ENCODE results near the gene LYVE1.

The LYVE1 gene

GRCh38 chr11:10579700-10580099 is 11.2 kb upstream of the LYVE1 start:
- Histone ChIP-seq H3K4me2 (peak overlapping the region; percentile 80), H3K4me3 (no peak overlapping the region), H3K4me1 (peaks cover 45% of the 10 kb centered on the region), H3K9me3 (no peaks in the 10 kb centered on the region), H4K20me1 (no peaks in the 10 kb centered on the region), H3K9ac (no peak overlapping the region), H3K36me3 (no peaks in the 10 kb centered on the region), H3K27me3 (no peaks in the 10 kb centered on the region), H3K27ac (no peak overlapping the region)
- TF ChIP-seq Cebpa-rat (IDR thresholded peaks at IDR 0.05), result no peak

DNA sequence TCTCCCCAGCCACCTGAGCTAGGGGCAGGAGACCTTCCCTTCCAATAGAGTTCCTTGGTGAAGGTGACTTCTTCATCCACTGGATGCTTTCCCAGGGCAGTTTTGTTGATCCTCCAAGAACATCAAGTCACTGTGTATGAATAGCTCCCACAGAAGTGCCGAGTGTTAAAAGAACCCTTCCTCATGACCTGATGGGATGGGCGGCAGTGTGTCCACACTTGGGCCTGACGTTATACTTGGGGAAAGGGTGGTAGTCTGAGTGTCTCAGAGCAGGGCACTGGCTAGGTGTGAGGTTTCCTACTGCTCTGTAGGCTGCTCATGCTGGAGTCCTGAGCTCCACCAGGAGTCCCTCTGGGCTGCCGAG is 7.6 kb upstream of the LYVE1 start:
- Histone ChIP-seq H3K36me3 (no peaks in the 10 kb centered on the region), H3K4me3 (no peak overlapping the region), H3K9ac (no peak overlapping the region), H3K9me3 (no peaks in the 10 kb centered on the region), H4K20me1 (no peaks in the 10 kb centered on the region), H3K27ac (no peak overlapping the region), H3K27me3 (no peaks in the 10 kb centered on the region), H3K4me1 (peaks cover 16% of the 10 kb centered on the region), H3K4me2 (no peak overlapping the region)
- no peak for TF ChIP-seq Cebpa-rat (IDR thresholded peaks at IDR 0.05)

- H3K36me3 ChIP-seq, result no peaks in the 10 kb centered on the region
- H3K9me3 ChIP-seq, result no peaks in the 10 kb centered on the region
- no peak overlapping the region for H3K4me3 ChIP-seq
- H3K27me3 ChIP-seq, result no peaks in the 10 kb centered on the region
- peaks cover 10% of the 10 kb centered on the region for H3K4me1 ChIP-seq
- no peak for TF ChIP-seq Cebpa-rat (IDR thresholded peaks at IDR 0.05)
- H3K27ac ChIP-seq, result no peak overlapping the region
- H3K4me2 ChIP-seq, result no peak overlapping the region
- H4K20me1 ChIP-seq, result no peaks in the 10 kb centered on the region
- no peak overlapping the region for H3K9ac ChIP-seq
Measured at GRCh38 chr11:10575346-10576034, 7.0 kb upstream of the LYVE1 start.

- H3K36me3 ChIP-seq, result no peaks in the 10 kb centered on the region
- no peaks in the 10 kb centered on the region for H3K9me3 ChIP-seq
- no peaks in the 10 kb centered on the region for H3K27me3 ChIP-seq
- no peaks in the 10 kb centered on the region for H4K20me1 ChIP-seq
- H3K4me1 ChIP-seq, result no peaks in the 10 kb centered on the region
- no peak overlapping the region for H3K4me3 ChIP-seq
- no peak overlapping the region for H3K9ac ChIP-seq
- H3K4me2 ChIP-seq, result no peak overlapping the region
- H3K27ac ChIP-seq, result no peak overlapping the region
- TF ChIP-seq Cebpa-rat (IDR thresholded peaks at IDR 0.05), result no peak
Measured at GRCh38 chr11:10573556-10573955, 5.1 kb upstream of the LYVE1 start.

DNA sequence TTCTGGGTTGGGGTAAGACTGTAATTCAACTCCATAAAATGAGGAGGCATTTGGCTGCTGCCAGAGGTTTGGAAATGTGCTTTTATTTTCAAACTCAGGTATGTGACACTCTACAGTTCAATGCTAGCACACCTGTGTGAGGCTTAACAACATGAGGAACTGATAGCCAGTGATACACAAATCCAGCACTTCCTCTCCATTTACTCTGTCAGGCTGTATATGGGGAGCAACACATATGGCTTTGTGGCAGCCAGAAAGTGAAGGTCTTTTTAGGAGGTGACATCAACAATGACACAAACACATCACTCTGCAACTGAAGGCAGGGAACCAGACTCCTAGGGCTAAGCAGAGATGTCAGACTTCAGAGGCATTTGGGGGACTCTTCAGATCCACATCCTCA is 4.6 kb upstream of the LYVE1 start:
- H3K4me3 ChIP-seq, result no peak overlapping the region
- no peaks in the 10 kb centered on the region for H3K9me3 ChIP-seq
- no peaks in the 10 kb centered on the region for H4K20me1 ChIP-seq
- no peak overlapping the region for H3K4me2 ChIP-seq
- no peaks in the 10 kb centered on the region for H3K36me3 ChIP-seq
- no peak overlapping the region for H3K27ac ChIP-seq
- TF ChIP-seq Cebpa-rat (IDR thresholded peaks at IDR 0.05), result no peak
- no peaks in the 10 kb centered on the region for H3K4me1 ChIP-seq
- no peaks in the 10 kb centered on the region for H3K27me3 ChIP-seq
- no peak overlapping the region for H3K9ac ChIP-seq

GRCh38 chr11:10572533-10572932 is 4.1 kb upstream of the LYVE1 start:
- H3K4me3 ChIP-seq, result no peak overlapping the region
- no peaks in the 10 kb centered on the region for H3K9me3 ChIP-seq
- no peaks in the 10 kb centered on the region for H4K20me1 ChIP-seq
- no peaks in the 10 kb centered on the region for H3K36me3 ChIP-seq
- H3K4me2 ChIP-seq, result no peak overlapping the region
- no peaks in the 10 kb centered on the region for H3K27me3 ChIP-seq
- H3K27ac ChIP-seq, result no peak overlapping the region
- H3K9ac ChIP-seq, result no peak overlapping the region
- H3K4me1 ChIP-seq, result no peaks in the 10 kb centered on the region
- TF ChIP-seq Cebpa-rat (IDR thresholded peaks at IDR 0.05), result no peak

DNA sequence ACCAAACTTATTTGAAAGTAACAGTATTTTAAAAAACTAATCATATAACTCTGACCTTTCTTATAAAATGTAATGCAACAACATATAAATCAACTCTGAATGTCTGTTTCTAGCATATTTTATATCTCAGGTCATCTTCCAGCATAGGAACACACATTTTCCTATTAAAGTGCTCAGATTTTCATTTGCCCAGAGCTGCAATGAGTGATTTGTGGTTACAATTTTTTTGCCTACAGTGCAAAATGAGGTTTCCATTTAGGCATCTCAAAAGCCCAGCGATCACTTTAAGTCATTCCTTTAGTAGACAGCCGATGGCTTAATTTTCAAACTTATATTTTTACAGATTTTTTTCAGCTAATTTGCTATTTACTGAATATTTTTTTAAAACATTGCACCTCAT is 1.0 kb downstream of the LYVE1 start:
- Histone ChIP-seq H3K9me3 (no peaks in the 10 kb centered on the region), H3K27me3 (no peaks in the 10 kb centered on the region), H3K4me2 (no peak overlapping the region), H3K9ac (no peak overlapping the region), H3K4me1 (no peaks in the 10 kb centered on the region), H3K27ac (no peak overlapping the region), H4K20me1 (no peaks in the 10 kb centered on the region), H3K4me3 (no peak overlapping the region), H3K36me3 (no peaks in the 10 kb centered on the region)
- no peak for TF ChIP-seq Cebpa-rat (IDR thresholded peaks at IDR 0.05)

DNA sequence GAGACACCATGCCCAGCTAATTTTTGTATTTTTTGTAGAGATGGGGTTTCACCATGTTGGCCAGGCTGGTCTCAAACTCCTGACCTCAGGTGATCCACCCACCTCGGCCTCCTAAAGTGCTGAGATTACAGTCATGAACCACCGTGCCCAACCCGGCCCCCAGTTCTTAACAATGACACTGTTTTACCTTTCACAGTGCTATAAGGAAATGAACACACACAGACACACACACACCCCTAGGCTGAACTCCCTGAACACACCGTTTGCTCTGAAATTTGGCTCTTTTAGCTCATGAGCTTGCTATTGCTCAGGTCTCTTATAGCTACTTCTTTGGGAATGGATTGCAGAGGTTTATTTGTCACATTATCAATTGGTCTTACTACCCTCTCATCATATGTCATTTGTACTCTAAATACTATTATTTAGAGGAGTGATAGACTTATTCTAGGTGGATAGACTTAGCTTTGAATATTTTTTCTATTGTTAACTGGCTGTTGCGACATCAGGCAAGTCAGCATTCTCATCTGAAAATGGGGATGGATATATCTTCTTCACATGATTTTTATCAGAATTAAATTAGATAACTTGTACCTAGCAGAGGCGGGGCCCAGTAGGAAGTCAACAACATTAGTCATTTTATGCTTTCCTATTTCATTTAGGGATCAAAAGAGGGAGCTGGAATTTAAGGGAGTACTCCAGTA is 2.1 kb downstream of the LYVE1 start:
- no peak overlapping the region for H3K9ac ChIP-seq
- peak; percentile 34; the same call in 1 of the 2 replicates for TF ChIP-seq Cebpa-rat (IDR thresholded peaks at IDR 0.05)
- H3K27ac ChIP-seq, result no peak overlapping the region
- H3K27me3 ChIP-seq, result no peaks in the 10 kb centered on the region
- no peak overlapping the region for H3K4me3 ChIP-seq
- no peak overlapping the region for H3K4me2 ChIP-seq
- no peaks in the 10 kb centered on the region for H4K20me1 ChIP-seq
- no peaks in the 10 kb centered on the region for H3K9me3 ChIP-seq
- no peaks in the 10 kb centered on the region for H3K36me3 ChIP-seq
- H3K4me1 ChIP-seq, result no peaks in the 10 kb centered on the region

DNA sequence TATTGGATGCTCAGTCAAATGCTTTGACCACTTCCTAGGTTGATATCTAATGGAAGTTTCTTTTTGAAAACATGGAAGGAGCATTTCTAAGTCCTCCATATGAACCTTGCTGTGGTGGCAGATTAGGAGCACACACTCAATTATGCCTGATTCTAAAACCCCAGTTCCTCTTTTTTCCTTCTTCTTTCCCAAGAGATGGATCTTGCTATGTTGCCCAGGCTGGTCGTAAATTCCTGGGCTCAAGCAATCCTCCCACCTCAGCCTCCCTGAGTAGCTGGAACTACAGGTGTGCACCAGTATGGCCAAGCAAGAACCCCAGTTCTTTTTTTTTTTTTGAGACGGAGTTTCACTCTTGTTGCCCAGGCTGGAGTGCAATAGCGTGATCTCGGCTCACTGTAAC is 3.0 kb downstream of the LYVE1 start:
- no peaks in the 10 kb centered on the region for H3K4me1 ChIP-seq

DNA sequence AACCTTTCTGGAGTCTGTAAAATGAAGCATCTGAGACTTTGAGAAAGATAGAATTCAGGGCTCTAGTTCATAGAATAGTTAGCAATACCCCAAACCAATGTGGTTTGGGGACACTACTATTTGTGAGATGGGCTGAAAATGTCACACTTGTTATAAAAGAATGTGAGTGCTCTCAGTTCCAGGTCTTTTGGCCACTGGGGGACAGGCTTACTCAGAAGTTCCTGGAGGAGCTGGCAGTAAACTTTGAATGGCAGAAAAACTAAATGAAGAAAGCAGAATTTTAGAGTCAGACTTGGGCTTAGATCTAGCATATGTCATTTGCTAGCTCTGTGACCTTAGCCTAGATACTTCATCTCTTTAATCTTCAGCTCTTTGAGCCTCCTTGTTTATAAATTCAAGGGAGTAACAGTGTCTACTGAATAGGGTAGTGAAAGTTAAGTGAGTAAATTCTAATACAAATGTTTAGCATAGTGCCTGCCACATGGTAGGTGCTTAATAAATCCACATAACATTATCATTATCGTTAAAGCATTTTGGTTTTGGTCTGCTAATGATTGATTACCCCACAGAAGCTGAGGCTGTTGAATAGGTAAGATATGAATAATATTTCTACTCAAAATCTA is 3.7 kb downstream of the LYVE1 start:
- H3K9me3 ChIP-seq, result no peaks in the 10 kb centered on the region
- H3K4me3 ChIP-seq, result no peak overlapping the region

More for the DNA sequence above, 3.0 kb downstream of the LYVE1 start:
- no peaks in the 10 kb centered on the region for H3K9me3 ChIP-seq
- H3K27ac ChIP-seq, result no peak overlapping the region
- H4K20me1 ChIP-seq, result no peaks in the 10 kb centered on the region
- H3K9ac ChIP-seq, result no peak overlapping the region
- H3K4me2 ChIP-seq, result no peak overlapping the region
- H3K4me3 ChIP-seq, result no peak overlapping the region
- no peaks in the 10 kb centered on the region for H3K27me3 ChIP-seq
- no peaks in the 10 kb centered on the region for H3K36me3 ChIP-seq
- no peak for TF ChIP-seq Cebpa-rat (IDR thresholded peaks at IDR 0.05)

More for the DNA sequence above, 3.7 kb downstream of the LYVE1 start:
- Histone ChIP-seq H3K36me3 (no peaks in the 10 kb centered on the region), H3K27ac (no peak overlapping the region), H3K4me2 (no peak overlapping the region), H4K20me1 (no peaks in the 10 kb centered on the region), H3K4me1 (no peaks in the 10 kb centered on the region), H3K27me3 (no peaks in the 10 kb centered on the region), H3K9ac (no peak overlapping the region)
- no peak for TF ChIP-seq Cebpa-rat (IDR thresholded peaks at IDR 0.05)
